Heart left ventricle (tissue), 13 donors: ENCODE results near the gene GARS1.

ENCODE experiments used
- CTCF ChIP-seq, 12 donors: fragments of 200-600 bp; sonication (generic) in 4 of 12; IDR thresholded peaks; one replicate each; pipeline versions ENCODE4 v1.5.0 to v1.8.0; 2018 to 2022; ENCODE audit warnings: antibody characterized with exemption in 12 of 12, mild to moderate bottlenecking in 5 of 12
- POLR2A ChIP-seq, 2 donors: fragments of 450-650 bp; IDR thresholded peaks; one replicate each; pipeline ENCODE4 v1.6.1; 2017; ENCODE audit warnings: antibody characterized with exemption in 2 of 2, mild to moderate bottlenecking in 2 of 2, moderate library complexity in 2 of 2
- donor health status: ischemic (EF 13 %, LVEDD 7.1; RV severe dilation, severe dysfunction).
- donor health status: DM: no; HTN: yes; CAD: no.
- donor health status: DM: no; HTN: no; CAD: no.
- donor health status: ischemic (EF 25% LVEDD 6.9; RV normal size, moderate dysfunction).
- donor health status: ischemic (EF 25% LVEDD 5.7; RV mildly dilated, moderate dysfunction).
- donor health status: ischemic (EF 35%, LVEDD 5.7; RV mildly dilated, moderate dysfunction).
- donor health status: nonischemic (EF 11% LVEDD 7.7; RV severe dilation, severe dysfunction).
- donor health status: DM: yes; HTN: yes; CAD: no.
- donor health status: PGD.
- donor health status: ischemic (EF 29% LVEDD 5.4; RV normal size, mild dysfunction).
- donor health status: nonischemic (EF 23%, LVEDD 6.1; RV moderate dilation, normal function).

GRCh38 chr7:30566596-30566995 is 28.1 kb upstream of the GARS1 start:
- TF ChIP-seq CTCF (IDR thresholded peaks at IDR 0.05): no peak
- TF ChIP-seq POLR2A (IDR thresholded peaks at IDR 0.05): no peak
